Measurements from ENCODE around the gene UBE2L6. TPM values are rescaled to one million over a fixed set of nuclear protein-coding genes. Genes with fewer than 3 reads are reported as not detected.
A peak's percentile ranks its signal among the peaks of the same experiment; 100 is the strongest.
"Not testable (repeated sequence)": the region's sequence is repeated elsewhere in the genome, so short reads cannot be mapped to it uniquely, and the experiment has no call there.

The UBE2L6 gene
- polyA plus RNA-seq, 1 donor: 26.6 TPM

DNA sequence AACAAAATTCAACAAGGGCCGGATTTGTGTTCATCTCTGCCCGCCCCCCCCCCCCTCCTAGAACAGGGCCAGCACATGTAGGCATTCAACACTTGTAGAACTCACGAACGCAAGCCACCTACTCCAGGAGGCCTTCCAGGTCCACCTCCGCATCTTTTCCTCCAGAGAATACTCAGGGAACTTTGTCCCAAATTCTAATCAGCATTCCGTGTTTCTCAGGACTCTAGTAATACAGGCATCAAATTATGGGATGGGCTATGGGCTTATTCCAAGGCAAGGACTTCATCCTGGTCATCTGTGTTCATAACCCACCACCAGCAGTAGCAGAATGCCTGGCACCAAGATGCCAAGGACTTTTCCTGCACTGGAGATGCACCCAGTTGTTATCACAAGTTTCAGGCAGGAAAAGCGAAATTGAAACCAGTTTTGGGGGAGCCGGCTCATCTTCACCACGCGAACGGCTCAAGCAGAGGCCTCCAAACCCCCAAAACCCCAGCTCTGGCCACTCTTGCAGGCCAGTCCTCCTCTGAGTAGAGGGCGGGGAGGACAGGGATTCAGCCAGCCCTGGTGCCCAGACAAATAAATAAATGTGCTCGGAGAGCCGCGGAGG lies 462 bp downstream of the UBE2L6 start:
- peak; percentile 32 for DNase-seq

- DNase-seq: peak; percentile 27
These were observed 1.2 kb downstream of the UBE2L6 start for GRCh38 chr11:57566005-57566904.

GRCh38 chr11:57562596-57562995 lies 4.9 kb downstream of the UBE2L6 start:
- DNase-seq: no peak

GRCh38 chr11:57560146-57560545 lies 7.3 kb downstream of the UBE2L6 start:
- no peak for DNase-seq

- no peak for DNase-seq
These were observed 11.4 kb downstream of the UBE2L6 start for GRCh38 chr11:57556041-57556440.

GRCh38 chr11:57555393-57555792 lies 12.1 kb downstream of the UBE2L6 start:
- DNase-seq: no peak

GRCh38 chr11:57552479-57552878 lies 15.0 kb downstream of the UBE2L6 start:
- DNase-seq: no peak

GRCh38 chr11:57551941-57552340 lies 15.5 kb downstream of the UBE2L6 start:
- DNase-seq: no peak

- DNase-seq: no peak
These were observed 17.5 kb downstream of the UBE2L6 start for GRCh38 chr11:57549983-57550382.

DNA sequence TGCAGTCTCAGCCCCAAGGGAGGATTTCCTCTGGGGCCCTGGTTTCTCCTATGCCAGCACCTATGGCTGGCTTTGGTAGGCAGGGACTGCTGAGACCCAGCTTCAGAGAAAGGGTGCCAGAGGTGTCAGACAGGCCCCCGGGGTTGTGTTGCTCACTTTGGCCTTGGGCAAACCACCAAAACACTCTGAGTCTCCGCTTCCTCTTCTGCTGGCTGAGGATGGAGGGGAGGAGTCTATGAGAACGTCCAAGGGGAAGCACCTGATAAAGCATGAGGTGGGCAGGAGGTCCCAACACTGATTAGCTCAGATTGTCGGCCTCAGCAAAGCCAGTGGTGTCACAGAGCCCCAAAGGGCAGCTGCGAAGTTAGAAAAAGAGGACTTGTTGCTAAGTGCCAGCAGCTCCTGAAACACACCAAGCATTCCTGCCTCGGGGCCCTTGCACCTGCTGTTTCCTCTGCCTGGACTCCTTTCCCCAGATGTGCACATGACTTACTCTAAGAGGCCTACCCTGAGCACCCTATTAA lies 19.6 kb downstream of the UBE2L6 start:
- DNase-seq: no peak

DNA sequence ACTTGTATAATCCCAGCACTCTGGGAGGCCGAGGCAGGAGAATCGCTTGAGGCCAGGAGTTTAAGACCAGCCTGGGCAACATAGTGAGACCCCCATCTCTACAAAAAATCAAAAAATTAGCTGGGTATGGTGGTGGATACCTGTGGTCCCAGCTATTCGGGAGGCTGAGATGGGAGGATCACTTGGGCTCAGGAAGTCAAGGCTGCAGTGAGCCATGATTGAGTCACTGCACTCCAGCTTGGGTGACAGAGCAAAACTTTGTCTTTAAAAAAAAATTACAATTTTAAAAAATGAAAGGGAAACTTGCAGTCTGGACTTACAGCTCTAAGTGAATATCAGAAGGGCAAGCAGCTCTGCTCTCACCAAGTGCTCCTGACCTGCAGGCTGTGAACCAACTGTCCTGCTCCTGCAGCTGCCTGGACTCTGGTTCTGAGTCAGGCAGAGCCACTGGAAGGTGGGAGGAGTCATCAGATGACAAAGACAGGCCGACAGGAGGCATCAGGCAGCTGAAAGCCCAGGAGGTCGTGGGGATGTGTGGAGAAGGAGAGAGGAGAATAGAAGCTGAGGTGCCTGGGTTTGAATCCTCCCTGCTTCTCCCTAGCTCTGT lies 20.5 kb downstream of the UBE2L6 start:
- DNase-seq: no peak

- DNase-seq: no peak
These were observed 21.0 kb downstream of the UBE2L6 start for GRCh38 chr11:57546451-57546850.

DNA sequence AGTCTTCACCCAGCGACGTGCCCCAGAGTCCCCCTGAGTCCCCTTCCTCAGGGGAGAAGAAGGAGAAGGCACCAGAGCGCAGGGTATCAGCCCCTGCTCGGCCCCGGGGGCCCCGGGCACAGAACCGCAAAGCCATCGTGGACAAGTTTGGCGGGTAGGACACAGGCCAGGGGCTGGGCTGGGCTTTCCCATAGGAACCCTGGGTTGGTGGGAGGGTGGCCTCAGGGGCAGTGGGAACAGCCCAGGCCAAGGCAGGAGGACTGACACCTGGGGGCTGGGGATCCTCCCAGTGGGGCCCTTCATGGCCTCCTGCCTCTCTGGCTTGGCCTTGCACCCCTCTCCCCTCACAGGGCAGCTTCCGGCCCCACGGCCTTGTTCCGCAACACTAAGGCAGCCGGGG lies 21.6 kb downstream of the UBE2L6 start:
- no peak for DNase-seq

DNA sequence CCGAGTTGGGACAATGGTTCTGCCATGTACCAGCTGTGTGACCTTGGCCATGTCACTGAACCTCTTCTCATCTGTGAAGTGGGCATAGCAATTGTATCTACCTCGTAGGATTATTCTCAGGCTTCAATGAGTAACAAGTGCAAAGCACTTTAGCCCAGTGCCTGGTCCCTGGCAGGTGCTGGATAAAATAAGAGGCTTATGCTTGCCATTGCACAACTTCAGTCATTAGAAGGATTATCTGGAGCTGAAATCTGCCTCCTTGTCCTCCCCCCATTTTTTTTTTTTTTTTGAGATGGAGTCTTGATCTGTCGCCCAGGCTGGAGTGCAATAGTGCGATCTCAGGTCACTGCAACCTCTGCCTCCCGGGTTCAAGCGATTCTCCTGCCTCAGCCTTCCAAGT lies 22.9 kb downstream of the UBE2L6 start:
- DNase-seq: no peak

DNA sequence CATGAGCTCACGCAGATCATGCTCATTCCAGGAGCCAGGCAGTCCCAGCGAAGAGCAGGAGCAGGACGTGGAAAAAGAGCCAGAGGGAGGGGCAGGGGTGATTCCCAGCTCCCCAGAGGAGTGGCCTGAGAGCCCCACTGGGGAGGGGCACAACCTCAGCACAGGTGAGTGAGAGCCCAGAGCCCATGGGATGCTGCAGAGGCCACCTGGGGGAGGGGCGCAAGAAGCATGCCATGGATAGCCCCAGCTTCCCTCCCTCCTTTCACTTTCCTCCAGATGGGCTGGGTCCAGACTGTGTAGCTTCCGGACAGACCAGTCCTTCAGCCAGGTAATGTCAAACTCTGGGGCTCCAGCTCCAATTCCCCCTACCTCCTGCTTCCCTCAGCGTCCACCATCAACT lies 23.9 kb downstream of the UBE2L6 start:
- no peak for DNase-seq

DNA sequence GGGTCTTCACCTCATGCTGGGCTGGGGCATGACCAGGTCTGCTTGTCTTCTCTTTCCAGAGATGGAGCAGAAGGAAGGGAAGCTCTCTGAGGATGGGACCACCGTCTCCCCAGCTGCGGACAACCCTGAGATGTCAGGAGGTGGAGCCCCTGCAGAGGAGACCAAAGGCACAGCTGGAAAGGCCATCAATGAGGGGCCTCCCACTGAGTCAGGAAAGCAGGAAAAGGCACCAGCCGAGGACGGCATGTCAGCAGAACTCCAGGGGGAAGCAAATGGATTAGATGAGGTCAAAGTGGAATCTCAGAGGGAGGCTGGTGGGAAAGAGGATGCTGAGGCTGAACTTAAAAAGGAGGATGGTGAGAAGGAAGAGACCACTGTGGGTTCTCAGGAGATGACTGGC lies 24.9 kb downstream of the UBE2L6 start:
- DNase-seq: no peak

DNA sequence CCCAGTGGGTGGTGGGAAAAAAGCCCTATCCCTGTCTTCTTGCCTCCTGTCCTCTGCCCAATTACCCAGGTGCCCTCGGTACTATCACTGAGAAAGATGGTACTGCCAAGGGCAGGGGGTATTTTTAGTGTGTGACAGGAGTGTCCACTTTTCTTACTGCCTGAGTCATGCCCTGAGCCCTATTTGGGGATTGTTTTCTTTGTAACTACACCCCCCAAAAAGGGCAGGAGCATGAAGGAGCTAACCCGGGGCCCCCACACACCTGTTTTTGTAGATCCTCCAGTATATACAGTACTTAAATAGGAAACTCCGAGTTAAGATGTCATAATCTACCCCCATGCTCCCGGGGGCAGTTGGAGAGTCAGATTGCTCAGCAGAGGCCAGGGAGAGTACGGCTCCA lies 26.3 kb downstream of the UBE2L6 start:
- no peak for DNase-seq

DNA sequence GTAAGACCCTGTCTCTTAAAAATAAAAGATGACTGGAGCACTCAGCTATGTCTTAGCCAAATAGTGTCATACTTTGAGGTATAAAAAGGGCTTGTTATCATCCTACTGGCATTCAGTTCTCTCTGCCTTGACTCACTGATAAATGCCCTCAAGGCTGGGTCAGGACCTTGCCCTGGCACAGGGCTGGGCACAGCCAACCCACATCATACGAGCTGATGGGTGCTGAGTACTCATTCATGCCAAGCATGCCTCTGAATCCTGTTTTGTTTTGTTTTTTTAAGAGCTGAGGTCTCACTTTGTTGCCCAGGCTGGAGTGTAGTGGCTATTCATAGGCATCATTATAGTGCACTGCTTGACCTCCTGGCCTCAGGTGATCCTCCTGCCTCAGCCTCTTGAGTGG lies 28.1 kb downstream of the UBE2L6 start:
- no peak for DNase-seq

DNA sequence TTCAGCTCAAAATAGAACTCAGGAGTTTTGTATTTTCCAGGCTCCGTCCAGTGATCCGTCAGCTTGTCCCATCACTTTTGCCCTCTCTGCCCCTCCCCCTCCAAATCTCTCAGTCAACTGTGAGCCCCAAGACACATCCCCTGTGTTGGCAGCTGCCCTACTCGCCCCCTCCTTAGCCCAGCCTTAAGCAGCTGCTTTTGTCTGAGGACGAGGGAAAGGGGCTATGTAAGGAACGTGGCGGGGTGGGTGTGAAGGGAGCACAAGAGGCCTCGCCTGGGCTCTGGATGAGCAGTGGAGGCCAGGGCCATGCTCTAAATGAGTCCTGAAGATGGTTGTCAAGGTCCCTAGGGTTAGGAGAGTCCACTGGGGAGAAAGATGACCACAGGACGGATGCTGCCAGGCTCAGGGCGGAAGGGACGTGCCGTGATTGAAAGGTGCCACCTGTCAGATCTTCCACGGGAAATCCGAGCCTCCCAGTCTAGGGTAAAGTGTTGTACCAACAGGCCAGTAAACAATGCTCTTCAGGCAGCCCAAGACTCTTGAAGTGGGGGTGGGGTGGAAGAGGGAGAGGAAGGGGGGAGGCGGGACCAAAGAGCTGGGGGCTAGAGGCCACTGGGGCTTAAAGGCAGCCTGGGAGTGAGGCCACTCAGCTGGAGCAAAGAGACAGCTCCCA lies 30.4 kb downstream of the UBE2L6 start, which contains the start of gene SMTNL1:
SMTNL1 (plus strand) TSS at position 649 of the 673 bp plus-strand sequence. CDS start 5,048 bp downstream, outside the sequence.
- DNase-seq: no peak

GRCh38 chr11:57534449-57534848 lies 33.0 kb downstream of the UBE2L6 start:
- DNase-seq: not testable (repeated sequence)

DNA sequence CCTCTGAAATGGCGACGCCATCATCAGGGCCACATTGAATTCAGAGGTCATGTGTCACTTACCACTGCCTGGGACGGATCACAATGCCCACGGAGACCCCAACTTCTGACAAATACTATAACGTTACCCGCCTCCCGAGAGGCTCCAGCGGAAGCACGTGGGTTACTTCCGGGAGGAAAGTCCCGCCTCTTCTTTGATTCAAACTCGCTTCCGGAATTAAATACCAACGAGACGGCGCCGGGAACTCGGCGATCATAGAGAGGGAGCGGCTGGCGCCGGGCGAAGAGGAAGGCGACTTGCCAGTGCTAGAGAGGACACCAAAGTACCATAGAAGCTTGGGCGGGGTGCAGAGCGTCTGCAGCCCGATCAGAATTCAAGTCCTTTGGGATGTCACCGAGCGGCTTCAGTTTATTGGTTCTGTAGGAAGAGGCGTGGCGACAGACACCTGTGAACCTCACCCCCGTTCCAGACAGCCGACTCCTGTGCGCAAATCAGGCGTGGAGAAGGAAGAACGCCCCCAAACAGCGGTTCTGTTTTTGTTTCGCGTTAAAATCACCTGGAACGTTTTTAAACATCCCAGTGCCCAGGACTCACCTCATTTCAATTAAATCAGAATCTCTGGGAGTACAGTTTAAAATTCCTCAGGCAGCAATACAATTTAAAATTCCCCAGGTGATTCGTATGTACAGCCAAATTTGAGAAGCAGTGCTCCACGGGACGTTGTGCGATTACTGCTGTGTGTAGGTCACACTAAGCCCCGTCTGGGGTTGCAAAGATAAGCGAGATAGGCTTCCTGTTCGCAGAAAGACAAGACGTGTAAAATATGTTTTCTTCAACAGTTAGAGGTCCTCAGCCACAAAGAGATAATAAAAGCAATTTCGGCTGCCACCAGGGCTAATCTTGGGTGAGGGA lies 36.6 kb downstream of the UBE2L6 start, which contains the start of gene TIMM10:
TIMM10 (minus strand) TSS at position 159 of the 912 bp plus-strand sequence. CDS start 565 bp downstream, outside the sequence.
- peak; percentile 91 for DNase-seq
